Mesodermal cell (in vitro differentiated cells): Measurements from ENCODE around the gene MRI1.

ENCODE experiments used
- H3K27ac ChIP-seq: 2 replicates; pipeline ENCODE4 v1.7.0; 2013; ENCODE audit warnings: mild to moderate bottlenecking, low read depth, low read length, moderate library complexity; ENCODE audit not compliant: severe bottlenecking
- H3K36me3 ChIP-seq: 2 replicates; pipeline ENCODE4 v1.7.1; 2013; ENCODE audit warnings: mild to moderate bottlenecking, low read length, moderate library complexity; ENCODE audit not compliant: control insufficient read depth, insufficient read depth
- H3K4me1 ChIP-seq: one replicate; pipeline ENCODE4 v1.7.1; 2013; ENCODE audit warnings: mild to moderate bottlenecking, low read length; ENCODE audit not compliant: insufficient read depth, control insufficient read depth, poor library complexity, severe bottlenecking
- H3K4me3 ChIP-seq: 2 replicates; pipeline ENCODE4 v1.7.0; 2013; ENCODE audit warnings: low read length, control low read depth, mild to moderate bottlenecking; ENCODE audit not compliant: insufficient read depth, poor library complexity, severe bottlenecking; ENCODE audit errors: extremely low read depth
- H3K9me3 ChIP-seq: 2 replicates; pipeline ENCODE4 v1.7.1; 2013; ENCODE audit warnings: mild to moderate bottlenecking, low read length, moderate library complexity; ENCODE audit not compliant: control insufficient read depth
- WGBS, 2 experiments: methylation state at CpG; one replicate each; pipeline ENCODE4 v1.1.5; 2013; ENCODE audit warnings: missing lambda C conversion rate in 2 of 2; ENCODE audit not compliant: insufficient coverage in 2 of 2; 5-methylcytosine and 5-hydroxymethylcytosine counted together

Gene MRI1

GRCh38 chr19:13761423-13761822, 2.9 kb upstream of the MRI1 start:
- Histone ChIP-seq H3K9me3 (no peaks in the 10 kb centered on the region), H3K36me3 (peaks cover 79% of the 10 kb centered on the region), H3K4me3 (no peak overlapping the region), H3K27ac (no peak overlapping the region), H3K4me1 (peaks cover 7% of the 10 kb centered on the region)
- 96 to 100% methylated on average over 4 of the region's 8 CpGs for WGBS, 2 experiments

- no peak overlapping the region for H3K27ac ChIP-seq
- no peak overlapping the region for H3K4me3 ChIP-seq
- H3K9me3 ChIP-seq: no peaks in the 10 kb centered on the region
- H3K4me1 ChIP-seq: peaks cover 7% of the 10 kb centered on the region
- H3K36me3 ChIP-seq: peaks cover 70% of the 10 kb centered on the region
- WGBS, 2 experiments: 88 to 95% methylated on average over 33 to 37 of the region's 42 CpGs
These were observed 1.6 kb upstream of the MRI1 start for GRCh38 chr19:13762635-13763235.

GRCh38 chr19:13763265-13763664, 1.1 kb upstream of the MRI1 start:
- 89 to 100% methylated on average over 3 of the region's 3 CpGs for WGBS, 2 experiments

GRCh38 chr19:13764821-13765394, 586 bp downstream of the MRI1 start:
- 5 to 7% methylated on average over 32 to 45 of the region's 48 CpGs for WGBS, 2 experiments
- Histone ChIP-seq H3K9me3 (no peaks in the 10 kb centered on the region), H3K4me3 (peak overlapping the region; percentile 53), H3K36me3 (peaks cover 62% of the 10 kb centered on the region), H3K27ac (no peak overlapping the region), H3K4me1 (peaks cover 7% of the 10 kb centered on the region)

More at GRCh38 chr19:13763265-13763664, 1.1 kb upstream of the MRI1 start:
- H3K9me3 ChIP-seq: no peaks in the 10 kb centered on the region
- peaks cover 7% of the 10 kb centered on the region for H3K4me1 ChIP-seq
- no peak overlapping the region for H3K4me3 ChIP-seq
- H3K36me3 ChIP-seq: peaks cover 66% of the 10 kb centered on the region
- H3K27ac ChIP-seq: no peak overlapping the region

GRCh38 chr19:13765395-13766094, 1.2 kb downstream of the MRI1 start:
- Histone ChIP-seq H3K27ac (peak overlapping the region; percentile 41), H3K36me3 (peaks cover 60% of the 10 kb centered on the region), H3K4me1 (peaks cover 7% of the 10 kb centered on the region), H3K4me3 (peak overlapping the region; percentile 53), H3K9me3 (no peaks in the 10 kb centered on the region)
- WGBS, 2 experiments: 72 to 74% methylated on average over 18 to 19 of the region's 19 CpGs

GRCh38 chr19:13766095-13766481, 1.8 kb downstream of the MRI1 start:
- no peak overlapping the region for H3K4me3 ChIP-seq
- WGBS, 2 experiments: 90 to 100% methylated on average over 1 to 2 of the region's 3 CpGs
- H3K36me3 ChIP-seq: peaks cover 60% of the 10 kb centered on the region
- no peak overlapping the region for H3K27ac ChIP-seq
- H3K4me1 ChIP-seq: peaks cover 7% of the 10 kb centered on the region
- no peaks in the 10 kb centered on the region for H3K9me3 ChIP-seq

GRCh38 chr19:13768510-13768909, 4.2 kb downstream of the MRI1 start:
- Histone ChIP-seq H3K36me3 (peaks cover 47% of the 10 kb centered on the region), H3K9me3 (no peaks in the 10 kb centered on the region), H3K4me3 (no peak overlapping the region), H3K27ac (no peak overlapping the region), H3K4me1 (peaks cover 7% of the 10 kb centered on the region)
- WGBS, 2 experiments: 95 to 97% methylated on average over 16 to 19 of the region's 19 CpGs

- no peaks in the 10 kb centered on the region for H3K9me3 ChIP-seq
- 84 to 92% methylated on average over 12 to 13 of the region's 16 CpGs for WGBS, 2 experiments
- H3K27ac ChIP-seq: no peak overlapping the region
- H3K36me3 ChIP-seq: peaks cover 41% of the 10 kb centered on the region
- peaks cover 5% of the 10 kb centered on the region for H3K4me1 ChIP-seq
- no peak overlapping the region for H3K4me3 ChIP-seq
These were observed 5.8 kb downstream of the MRI1 start for GRCh38 chr19:13770013-13770635.

GRCh38 chr19:13774217-13775191, 10.2 kb downstream of the MRI1 start, which contains the start of gene C19orf53:
Gene C19orf53 (plus strand): TSS chr19:13774456. CDS start chr19:13774478, 22 bp downstream.
- Histone ChIP-seq H3K4me1 (peaks cover 5% of the 10 kb centered on the region), H3K36me3 (peaks cover 55% of the 10 kb centered on the region), H3K9me3 (no peaks in the 10 kb centered on the region), H3K27ac (peak within 1 kb of the TSS; percentile 91), H3K4me3 (peak within 1 kb of the TSS; percentile 96)
- WGBS, 2 experiments: 1% methylated on average over 54 to 59 of the region's 61 CpGs

- WGBS, 2 experiments: 95 to 99% methylated on average over 9 of the region's 9 CpGs
- peaks cover 40% of the 10 kb centered on the region for H3K36me3 ChIP-seq
- H3K4me3 ChIP-seq: no peak overlapping the region
- no peaks in the 10 kb centered on the region for H3K9me3 ChIP-seq
- H3K27ac ChIP-seq: no peak overlapping the region
- H3K4me1 ChIP-seq: peaks cover 8% of the 10 kb centered on the region
These were observed 14.1 kb downstream of the MRI1 start for GRCh38 chr19:13778398-13778797.
